ENCODE results near the gene TEC.
A peak's percentile ranks its signal among the peaks of the same experiment; 100 is the strongest.

TEC gene

GRCh38 chr4:48153791-48154550 is 115.7 kb downstream of the TEC start:
- no peak overlapping the region for H3K4me3 ChIP-seq (ENCODE audit: low read length)
- no peak for TF ChIP-seq ZNF274 (IDR thresholded peaks at IDR 0.05; ENCODE audit: low read depth, low read length)

GRCh38 chr4:48152259-48152658 is 117.4 kb downstream of the TEC start:
- H3K4me3 ChIP-seq (ENCODE audit: low read length): no peak overlapping the region

GRCh38 chr4:48149827-48150370 is 119.7 kb downstream of the TEC start:
- H3K4me3 ChIP-seq (ENCODE audit: low read length): no peak overlapping the region
- TF ChIP-seq ZNF274 (IDR thresholded peaks at IDR 0.05; ENCODE audit: low read depth, low read length): no peak

More at GRCh38 chr4:48152259-48152658, 117.4 kb downstream of the TEC start:
- no peak for TF ChIP-seq ZNF274 (IDR thresholded peaks at IDR 0.05; ENCODE audit: low read depth, low read length)

GRCh38 chr4:48147621-48148020 is 122.0 kb downstream of the TEC start:
- H3K4me3 ChIP-seq (ENCODE audit: low read length): no peak overlapping the region
- TF ChIP-seq ZNF274 (IDR thresholded peaks at IDR 0.05; ENCODE audit: low read depth, low read length): no peak

- TF ChIP-seq ZNF274 (IDR thresholded peaks at IDR 0.05; ENCODE audit: low read depth, low read length): no peak
- no peak overlapping the region for H3K4me3 ChIP-seq (ENCODE audit: low read length)
Observed at GRCh38 chr4:48141048-48141447, 128.6 kb downstream of the TEC start.

GRCh38 chr4:48139691-48140090 is 129.9 kb downstream of the TEC start:
- H3K4me3 ChIP-seq (ENCODE audit: low read length): no peak overlapping the region
- no peak for TF ChIP-seq ZNF274 (IDR thresholded peaks at IDR 0.05; ENCODE audit: low read depth, low read length)

GRCh38 chr4:48138936-48139335 is 130.7 kb downstream of the TEC start:
- no peak for TF ChIP-seq ZNF274 (IDR thresholded peaks at IDR 0.05; ENCODE audit: low read depth, low read length)
- H3K4me3 ChIP-seq (ENCODE audit: low read length): peak overlapping the region; percentile 39; the same call in 1 of the 2 replicates

- peak overlapping the region; percentile 39; the same call in 1 of the 2 replicates for H3K4me3 ChIP-seq (ENCODE audit: low read length)
- no peak for TF ChIP-seq ZNF274 (IDR thresholded peaks at IDR 0.05; ENCODE audit: low read depth, low read length)
Observed at GRCh38 chr4:48138511-48138910, 131.1 kb downstream of the TEC start.

GRCh38 chr4:48137846-48138245 is 131.8 kb downstream of the TEC start:
- no peak for TF ChIP-seq ZNF274 (IDR thresholded peaks at IDR 0.05; ENCODE audit: low read depth, low read length)
- H3K4me3 ChIP-seq (ENCODE audit: low read length): no peak overlapping the region

- no peak within 1 kb of the TSS for H3K4me3 ChIP-seq (ENCODE audit: low read length)
- no peak for TF ChIP-seq ZNF274 (IDR thresholded peaks at IDR 0.05; ENCODE audit: low read depth, low read length)
Observed at GRCh38 chr4:48134081-48134480, 135.6 kb downstream of the TEC start, which contains the start of gene TXK. TSS of gene TXK (minus strand) at chr4:48134250. CDS start at chr4:48134170, 80 bp downstream.

- H3K4me3 ChIP-seq (ENCODE audit: low read length): no peak overlapping the region
- no peak for TF ChIP-seq ZNF274 (IDR thresholded peaks at IDR 0.05; ENCODE audit: low read depth, low read length)
Observed at GRCh38 chr4:48133669-48134068, 136.0 kb downstream of the TEC start.

GRCh38 chr4:48131736-48132135 is 137.9 kb downstream of the TEC start:
- no peak for TF ChIP-seq ZNF274 (IDR thresholded peaks at IDR 0.05; ENCODE audit: low read depth, low read length)
- no peak overlapping the region for H3K4me3 ChIP-seq (ENCODE audit: low read length)

- TF ChIP-seq ZNF274 (IDR thresholded peaks at IDR 0.05; ENCODE audit: low read depth, low read length): no peak
- no peak overlapping the region for H3K4me3 ChIP-seq (ENCODE audit: low read length)
Observed at GRCh38 chr4:48130100-48130499, 139.5 kb downstream of the TEC start.

GRCh38 chr4:48129307-48130014 is 140.2 kb downstream of the TEC start:
- no peak overlapping the region for H3K4me3 ChIP-seq (ENCODE audit: low read length)
- no peak for TF ChIP-seq ZNF274 (IDR thresholded peaks at IDR 0.05; ENCODE audit: low read depth, low read length)
